ENCODE results near the gene TRPV6. TPM values are rescaled to one million over a fixed set of nuclear protein-coding genes. Genes with fewer than 3 reads are reported as not detected.

TRPV6 gene
- total RNA-seq, 4 donors from 2014 or later, result 0.25 to 2.9 (median 1.2) TPM

DNA sequence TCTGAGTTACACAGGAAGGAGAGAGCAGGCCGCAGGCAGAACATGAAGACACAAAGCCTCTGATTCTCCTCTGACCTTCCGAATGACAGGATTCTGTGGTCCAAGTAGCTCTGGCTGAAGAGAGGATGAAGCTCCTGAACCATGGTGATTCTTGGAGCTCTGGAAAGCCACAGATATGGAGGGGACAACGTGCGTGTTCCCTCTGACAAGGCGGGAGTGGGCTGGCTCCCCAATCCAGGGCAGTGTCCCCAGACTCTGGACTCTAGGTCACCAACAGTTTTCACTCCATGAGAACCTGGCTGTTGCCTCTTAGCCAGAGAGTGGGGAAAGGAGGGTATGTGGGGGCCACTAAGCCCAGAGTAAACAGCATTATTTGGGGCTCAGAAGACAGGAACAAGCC lies 7.4 kb upstream of the TRPV6 start:
- intact Hi-C loops (cut with DNase I), result no loop called here
- TF ChIP-seq, protein P1, sequence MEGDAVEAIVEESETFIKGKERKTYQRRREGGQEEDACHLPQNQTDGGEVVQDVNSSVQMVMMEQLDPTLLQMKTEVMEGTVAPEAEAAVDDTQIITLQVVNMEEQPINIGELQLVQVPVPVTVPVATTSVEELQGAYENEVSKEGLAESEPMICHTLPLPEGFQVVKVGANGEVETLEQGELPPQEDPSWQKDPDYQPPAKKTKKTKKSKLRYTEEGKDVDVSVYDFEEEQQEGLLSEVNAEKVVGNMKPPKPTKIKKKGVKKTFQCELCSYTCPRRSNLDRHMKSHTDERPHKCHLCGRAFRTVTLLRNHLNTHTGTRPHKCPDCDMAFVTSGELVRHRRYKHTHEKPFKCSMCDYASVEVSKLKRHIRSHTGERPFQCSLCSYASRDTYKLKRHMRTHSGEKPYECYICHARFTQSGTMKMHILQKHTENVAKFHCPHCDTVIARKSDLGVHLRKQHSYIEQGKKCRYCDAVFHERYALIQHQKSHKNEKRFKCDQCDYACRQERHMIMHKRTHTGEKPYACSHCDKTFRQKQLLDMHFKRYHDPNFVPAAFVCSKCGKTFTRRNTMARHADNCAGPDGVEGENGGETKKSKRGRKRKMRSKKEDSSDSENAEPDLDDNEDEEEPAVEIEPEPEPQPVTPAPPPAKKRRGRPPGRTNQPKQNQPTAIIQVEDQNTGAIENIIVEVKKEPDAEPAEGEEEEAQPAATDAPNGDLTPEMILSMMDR (IDR thresholded peaks at IDR 0.05), result no peak
- no peak for TF ChIP-seq POLR2A (IDR thresholded peaks at IDR 0.05)
- no peak overlapping the region for H3K27ac ChIP-seq
- no peak overlapping the region for H3K4me3 ChIP-seq (replicated peaks in 1 of 3)
- no peaks in the 10 kb centered on the region for H3K9me3 ChIP-seq
- no peaks in the 10 kb centered on the region for H3K27me3 ChIP-seq
- WGBS, 2 donors, result 88 to 93% methylated on average over 5 of the region's 5 CpGs
- H3K4me1 ChIP-seq, result peaks cover 0 to 2% of the 10 kb centered on the region in 2 donors
- no peaks in the 10 kb centered on the region for H3K36me3 ChIP-seq
- no peak for DNase-seq

DNA sequence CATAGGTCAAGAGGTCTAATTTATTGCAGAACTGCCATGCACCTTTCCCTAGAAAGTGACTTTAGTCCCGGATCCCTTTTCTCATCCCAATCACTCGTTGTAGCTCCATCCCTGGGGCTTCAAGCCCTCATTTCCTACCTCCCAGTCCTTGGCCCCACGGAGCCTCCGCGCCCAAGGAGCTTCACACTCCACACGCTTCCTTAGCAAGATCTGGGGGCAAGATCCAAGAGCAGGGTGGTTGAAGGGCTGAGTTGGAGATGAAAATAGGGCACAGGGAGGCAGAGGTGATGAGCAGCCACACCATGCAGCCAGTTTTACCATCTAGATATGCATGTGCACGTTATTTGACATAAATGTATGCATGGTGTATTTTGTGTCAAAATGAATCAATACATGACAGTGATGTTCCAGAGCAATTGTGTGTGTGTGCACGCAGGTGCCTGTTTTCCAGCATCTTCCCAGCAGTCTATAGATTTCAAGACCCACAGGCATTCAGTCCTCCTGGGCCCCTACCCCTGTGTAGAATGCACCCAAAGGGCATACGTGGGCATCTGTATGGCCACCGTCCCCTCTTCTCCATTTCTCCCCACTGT lies 6.0 kb upstream of the TRPV6 start:
- DNase-seq, result no peak
- Histone ChIP-seq H3K4me1 (no peaks in the 10 kb centered on the region), H3K9me3 (no peaks in the 10 kb centered on the region), H3K27me3 (no peaks in the 10 kb centered on the region), H3K36me3 (no peaks in the 10 kb centered on the region), H3K27ac (no peak overlapping the region), H3K4me3 (replicated peaks in 1 of 3) (no peak overlapping the region)
- 90 to 92% methylated on average over 10 of the region's 10 CpGs for WGBS, 2 donors
- intact Hi-C loops (cut with DNase I), result no loop called here
- TF ChIP-seq, protein P1 (IDR thresholded peaks at IDR 0.05), result no peak
- no peak for TF ChIP-seq POLR2A (IDR thresholded peaks at IDR 0.05)

DNA sequence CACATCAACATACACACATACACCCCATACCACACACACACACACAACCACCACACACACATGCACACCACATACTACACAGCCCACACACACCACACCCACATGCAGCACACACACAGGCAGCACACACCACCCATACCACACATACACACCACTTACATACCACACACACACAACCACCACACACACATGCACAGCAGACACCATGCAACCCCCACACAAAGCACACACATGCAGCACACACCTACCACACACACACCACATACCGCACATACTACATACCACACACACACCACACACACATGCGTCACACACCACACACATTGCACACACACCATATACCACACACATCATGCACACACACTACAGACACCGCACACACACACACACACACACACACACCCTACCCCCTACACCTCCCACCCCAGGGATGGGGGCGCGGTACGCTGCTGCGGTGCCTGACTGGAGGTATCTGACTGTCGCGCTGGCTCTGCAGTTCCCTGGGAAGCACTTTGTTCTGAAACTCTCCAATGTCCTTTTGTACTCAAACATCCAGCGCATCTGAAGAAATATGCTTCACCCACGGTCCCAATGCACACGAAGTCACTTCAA lies 5.4 kb upstream of the TRPV6 start:
- Histone ChIP-seq H3K27me3 (no peaks in the 10 kb centered on the region), H3K27ac (no peak overlapping the region), H3K4me1 (no peaks in the 10 kb centered on the region), H3K36me3 (no peaks in the 10 kb centered on the region), H3K9me3 (no peaks in the 10 kb centered on the region), H3K4me3 (replicated peaks in 1 of 3) (no peak overlapping the region)
- no peak for TF ChIP-seq POLR2A (IDR thresholded peaks at IDR 0.05)
- TF ChIP-seq, protein P1 (IDR thresholded peaks at IDR 0.05), result no peak
- DNase-seq, result no peak
- WGBS, 2 donors, result 83 to 85% methylated on average over 12 of the region's 12 CpGs
- intact Hi-C loops (cut with DNase I), result no loop called here

DNA sequence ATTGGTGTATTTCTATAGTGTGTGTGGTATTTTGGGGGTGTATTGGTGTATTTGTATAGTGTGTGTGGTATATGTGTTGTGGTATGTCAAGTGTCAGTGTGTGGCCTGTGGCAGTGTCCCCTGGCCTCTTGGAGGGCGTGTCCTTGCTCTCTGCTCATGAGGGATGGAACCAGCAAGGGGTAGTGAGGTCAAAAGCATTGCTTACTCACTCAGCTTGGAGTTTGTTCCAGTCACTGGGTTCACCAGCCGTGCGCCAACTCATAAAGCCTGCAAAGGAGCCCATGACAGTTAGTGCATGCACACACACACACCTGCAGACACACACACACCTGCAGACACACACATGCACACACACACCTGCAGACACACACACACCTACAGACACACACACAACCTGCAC lies 4.3 kb upstream of the TRPV6 start:
- intact Hi-C loops (cut with DNase I), result loop anchor here (10.0 kb wide), 1 partner anchor 115 kb away; no protein-coding TSS in a partner anchor
- TF ChIP-seq, protein P1 (IDR thresholded peaks at IDR 0.05), result no peak
- TF ChIP-seq POLR2A (IDR thresholded peaks at IDR 0.05), result no peak
- no peak for DNase-seq
- no peak overlapping the region for H3K27ac ChIP-seq
- no peaks in the 10 kb centered on the region for H3K27me3 ChIP-seq
- H3K4me1 ChIP-seq, result peaks cover 5 to 6% of the 10 kb centered on the region in 2 donors
- H3K4me3 ChIP-seq (replicated peaks in 1 of 3), result no peak overlapping the region
- WGBS, 2 donors, result 33 to 40% methylated on average over 3 of the region's 3 CpGs
- H3K9me3 ChIP-seq, result no peaks in the 10 kb centered on the region
- no peaks in the 10 kb centered on the region for H3K36me3 ChIP-seq

DNA sequence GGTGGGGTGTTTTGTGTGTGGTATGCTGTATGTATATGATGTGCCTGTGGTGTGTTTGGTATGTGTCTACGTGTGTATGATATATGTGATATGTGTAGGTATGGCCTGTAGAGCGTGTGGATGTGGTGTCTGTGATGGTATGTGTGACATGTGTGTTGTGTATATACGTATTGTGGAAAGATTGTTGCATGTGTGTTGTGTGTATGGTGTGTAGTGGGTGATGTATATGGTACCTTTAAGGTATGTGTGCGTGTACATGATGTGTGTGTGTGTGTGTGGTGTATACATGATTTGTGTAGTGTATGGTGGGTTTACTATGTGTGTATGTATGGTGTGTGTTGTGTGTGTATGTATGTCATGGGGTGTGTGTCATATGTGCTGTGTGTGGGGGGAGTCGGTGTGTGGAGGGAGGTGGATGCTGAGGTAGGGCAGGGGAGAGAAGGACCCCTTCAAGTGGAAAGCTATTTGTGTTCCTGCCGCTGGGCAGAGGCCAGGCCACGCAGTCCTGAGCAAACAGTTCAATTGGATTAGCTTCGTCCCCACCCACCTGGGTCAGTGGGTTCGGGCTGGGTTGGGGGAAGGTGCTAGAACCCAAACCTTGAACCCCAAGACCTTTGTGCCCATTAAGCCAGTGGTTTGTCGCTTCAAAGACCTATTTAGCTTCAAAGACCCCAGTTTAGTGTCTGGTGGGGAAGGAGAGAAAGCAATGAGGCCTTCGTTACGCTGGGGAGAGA lies 1.9 kb upstream of the TRPV6 start:
- WGBS, 2 donors, result 66 to 70% methylated on average over 12 of the region's 12 CpGs
- H3K4me3 ChIP-seq (replicated peaks in 1 of 3), result no peak overlapping the region
- H3K27ac ChIP-seq, result no peak overlapping the region
- DNase-seq, result no peak
- TF ChIP-seq, protein P1 (IDR thresholded peaks at IDR 0.05), result no peak
- TF ChIP-seq POLR2A (IDR thresholded peaks at IDR 0.05), result no peak
- intact Hi-C loops (cut with DNase I), result loop anchor here (10.0 kb wide), 1 partner anchor 117 kb away; no protein-coding TSS in a partner anchor
- peaks cover 5 to 6% of the 10 kb centered on the region in 2 donors for H3K4me1 ChIP-seq
- no peaks in the 10 kb centered on the region for H3K27me3 ChIP-seq
- no peaks in the 10 kb centered on the region for H3K9me3 ChIP-seq
- no peaks in the 10 kb centered on the region for H3K36me3 ChIP-seq

Measured in thyroid gland (tissue), 4 donors.